HEK293T (cell line): ENCODE results near the gene COL9A2.

Experiments
- FOXK2 ChIP-seq: fragments of 450-650 bp; IDR thresholded peaks from 2 replicates; pipeline ENCODE4 v1.6.1; 2016; ENCODE audit warnings: mild to moderate bottlenecking
- NFRKB ChIP-seq: fragments of 450-650 bp; IDR thresholded peaks from 2 replicates; pipeline ENCODE4 v1.6.1; 2016; ENCODE audit warnings: mild to moderate bottlenecking, moderate library complexity
- SP1 ChIP-seq: fragments of 450-650 bp; IDR thresholded peaks from 2 replicates; pipeline ENCODE4 v1.6.1; 2017
- SUZ12 ChIP-seq: fragments of 450-650 bp; IDR thresholded peaks from 2 replicates; pipeline ENCODE4 v1.6.1; 2016; ENCODE audit warnings: mild to moderate bottlenecking

DNA sequence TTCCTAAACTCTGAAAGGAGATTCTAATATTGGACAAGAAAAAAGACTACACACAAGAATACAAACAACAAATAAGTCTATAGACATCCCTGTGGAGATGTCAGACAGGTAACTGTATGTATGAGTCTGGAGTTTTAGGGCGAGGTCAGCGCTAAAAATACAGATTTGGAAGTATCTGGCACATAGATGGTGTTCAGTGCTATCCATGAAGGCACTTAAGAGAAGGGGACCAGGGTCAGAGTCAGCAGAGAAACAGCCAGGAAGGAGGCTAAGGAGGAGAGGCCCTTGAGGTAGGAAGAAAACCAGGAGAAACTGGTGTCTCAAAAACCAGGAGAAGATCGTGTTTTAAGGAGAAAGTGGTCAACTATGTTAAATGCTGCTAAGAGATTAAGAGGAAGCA is 41.0 kb downstream of the COL9A2 start:
- TF ChIP-seq FOXK2 (no peak), NFRKB (no peak), SUZ12 (no peak), SP1 (no peak)
